Type B pancreatic cell (in vitro differentiated cells): ENCODE results near the gene LTB4R. TPM values are rescaled to one million over a fixed set of nuclear protein-coding genes. Genes with fewer than 3 reads are reported as not detected.

Source experiments
- DNase-seq: peaks from one replicate; pipeline ENCODE4 v3.0.0; 2021; ENCODE audit warnings: mixed read lengths; ENCODE audit not compliant: unreplicated experiment; ENCODE audit errors: extremely low spot score
- H3K27ac Mint-ChIP-seq: 2 replicates; pipeline ENCODE4 v1.8.0; 2021; ENCODE audit warnings: mild to moderate bottlenecking, mixed read lengths
- H3K27me3 Mint-ChIP-seq: 2 replicates; pipeline ENCODE4 v1.8.0; 2021; ENCODE audit warnings: mixed read lengths
- H3K36me3 Mint-ChIP-seq: 2 replicates; pipeline ENCODE4 v1.8.0; 2021; ENCODE audit warnings: mixed read lengths
- H3K4me1 Mint-ChIP-seq: one replicate; pipeline ENCODE4 v1.8.0; 2021; ENCODE audit warnings: mixed read lengths; ENCODE audit not compliant: unreplicated experiment
- H3K4me3 Mint-ChIP-seq: 2 replicates; pipeline ENCODE4 v1.8.0; 2021; ENCODE audit warnings: mild to moderate bottlenecking, mixed read lengths
- H3K9me3 Mint-ChIP-seq: 2 replicates; pipeline ENCODE4 v1.8.0; 2021; ENCODE audit warnings: mixed read lengths
- CTCF ChIP-seq: fragments of 200-600 bp; sonication (generic); conservative IDR thresholded peaks from 2 replicates; pipeline ENCODE4 v1.5.0; 2021; ENCODE audit warnings: antibody characterized with exemption, mild to moderate bottlenecking
- total RNA-seq: library from RNA; stranded (reverse); gene quantifications from 2 replicates; pipeline ENCODE4 v1.2.1, GENCODE V29; 2021; ENCODE audit warnings: low replicate concordance

Gene LTB4R
- total RNA-seq, 1 donor from 2014 or later: 8.8 TPM

- no peak for DNase-seq
- peak overlapping the region; percentile 79 for H3K27ac Mint-ChIP-seq
- peaks cover 12% of the 10 kb centered on the region for H3K4me1 Mint-ChIP-seq
- no peaks in the 10 kb centered on the region for H3K27me3 Mint-ChIP-seq
- H3K4me3 Mint-ChIP-seq: peak overlapping the region; percentile 94
- no peaks in the 10 kb centered on the region for H3K9me3 Mint-ChIP-seq
- H3K36me3 Mint-ChIP-seq: peaks cover 4% of the 10 kb centered on the region
- no peak for TF ChIP-seq CTCF
Observed at GRCh38 chr14:24270537-24271133, 40.7 kb upstream of the LTB4R start.

GRCh38 chr14:24271134-24271833, 40.0 kb upstream of the LTB4R start, which contains the start of gene RABGGTA:
Gene RABGGTA, minus strand, starts transcription at chr14:24271597. Its CDS starts 482 bp downstream, at chr14:24271115.
- Mint-ChIP-seq H3K4me1 (peaks cover 12% of the 10 kb centered on the region), H3K27me3 (no peaks in the 10 kb centered on the region), H3K4me3 (peak within 1 kb of the TSS; percentile 94), H3K27ac (peak within 1 kb of the TSS; percentile 79), H3K9me3 (no peaks in the 10 kb centered on the region), H3K36me3 (peaks cover 4% of the 10 kb centered on the region)
- DNase-seq: peak; percentile 90
- TF ChIP-seq CTCF: peak; percentile 78

GRCh38 chr14:24271834-24272263, 39.5 kb upstream of the LTB4R start:
- no peak for TF ChIP-seq CTCF
- peaks cover 5% of the 10 kb centered on the region for H3K36me3 Mint-ChIP-seq
- no peaks in the 10 kb centered on the region for H3K9me3 Mint-ChIP-seq
- peak overlapping the region; percentile 94 for H3K4me3 Mint-ChIP-seq
- no peak for DNase-seq
- peaks cover 12% of the 10 kb centered on the region for H3K4me1 Mint-ChIP-seq
- H3K27ac Mint-ChIP-seq: peak overlapping the region; percentile 79
- H3K27me3 Mint-ChIP-seq: no peaks in the 10 kb centered on the region

- Mint-ChIP-seq H3K27me3 (no peaks in the 10 kb centered on the region), H3K27ac (peak overlapping the region; percentile 48), H3K9me3 (no peaks in the 10 kb centered on the region), H3K36me3 (peaks cover 5% of the 10 kb centered on the region), H3K4me1 (peaks cover 12% of the 10 kb centered on the region), H3K4me3 (peak overlapping the region; percentile 94)
- TF ChIP-seq CTCF: no peak
- no peak for DNase-seq
Observed at GRCh38 chr14:24272467-24272866, 38.8 kb upstream of the LTB4R start.

- H3K27ac Mint-ChIP-seq: peak overlapping the region; percentile 6
- H3K4me1 Mint-ChIP-seq: peaks cover 12% of the 10 kb centered on the region
- no peaks in the 10 kb centered on the region for H3K27me3 Mint-ChIP-seq
- no peaks in the 10 kb centered on the region for H3K9me3 Mint-ChIP-seq
- H3K4me3 Mint-ChIP-seq: peak overlapping the region; percentile 79
- peaks cover 5% of the 10 kb centered on the region for H3K36me3 Mint-ChIP-seq
- TF ChIP-seq CTCF: no peak
- DNase-seq: no peak
Observed at GRCh38 chr14:24273422-24273998, 37.8 kb upstream of the LTB4R start.
